ENCODE data around the gene ISY1. TPM values are rescaled to one million over a fixed set of nuclear protein-coding genes. Genes with fewer than 3 reads are reported as not detected.

Gene ISY1
- polyA plus RNA-seq, 1 donor (not counting 4 experiments of a cell fraction or from before 2014, with no cell fraction given), result 25.5 TPM

GRCh38 chr3:129205109-129205832, 44.4 kb upstream of the ISY1 start:
- Histone ChIP-seq H3K9me3 (ENCODE audit: control insufficient read depth, low read depth, low read length) (no peaks in the 10 kb centered on the region), H3K36me3 (ENCODE audit: control insufficient read depth in 2 of 2, extremely low read depth in 1 of 2, insufficient read depth in 2 of 2, low read length in 2 of 2) (no peaks in the 10 kb centered on the region), H2AFZ (ENCODE audit: control insufficient read depth, low read length) (no peak overlapping the region), H3K4me1 (ENCODE audit: control insufficient read depth, extremely low read depth, insufficient read depth, low read length) (no peaks in the 10 kb centered on the region), H3K9ac (ENCODE audit: control insufficient read depth, extremely low read depth, insufficient read depth, low read length) (no peak overlapping the region), H3K79me2 (ENCODE audit: control insufficient read depth, insufficient read depth, low read length) (no peaks in the 10 kb centered on the region), H3K27me3 (ENCODE audit: control insufficient read depth, extremely low read depth, insufficient read depth, low read length) (no peaks in the 10 kb centered on the region), H3K27ac (ENCODE audit: control insufficient read depth, insufficient read depth, low read length) (no peak overlapping the region), H3K4me2 (ENCODE audit: control insufficient read depth, extremely low read depth, insufficient read depth, low read depth, low read length) (no peak overlapping the region), H3K4me3 (ENCODE audit: control insufficient read depth in 2 of 3, extremely low read depth in 1 of 3, insufficient read depth in 2 of 3, low read depth in 1 of 3, low read length in 3 of 3) (no peak overlapping the region), H3K9me1 (ENCODE audit: control insufficient read depth, extremely low read depth, insufficient read depth, low read length) (no peaks in the 10 kb centered on the region), H4K20me1 (ENCODE audit: control insufficient read depth, extremely low read depth, insufficient read depth, low read length) (no peaks in the 10 kb centered on the region)
- dilution Hi-C loops (cut with MboI; ENCODE audit: extremely low pct_ligation_motif_present, low sequenced_read_pairs), result no loop called here
- no peak for DNase-seq (ENCODE audit: low read depth, low spot score)
- no peak for FAIRE-seq
- TF ChIP-seq CTCF (optimal IDR thresholded peaks at IDR 0.05 in 1 of 3, IDR thresholded peaks at IDR 0.05 in 1 of 3, conservative IDR thresholded peaks at IDR 0.05 in 1 of 3; ENCODE audit: extremely low read depth in 1 of 3, insufficient read depth in 2 of 3, low read length in 3 of 3) (no peak), EZH2 (IDR thresholded peaks at IDR 0.05; ENCODE audit: low read length) (no peak)

- Histone ChIP-seq H3K36me3 (ENCODE audit: control insufficient read depth in 2 of 2, extremely low read depth in 1 of 2, insufficient read depth in 2 of 2, low read length in 2 of 2) (no peaks in the 10 kb centered on the region), H3K79me2 (ENCODE audit: control insufficient read depth, insufficient read depth, low read length) (no peaks in the 10 kb centered on the region), H3K4me1 (ENCODE audit: control insufficient read depth, extremely low read depth, insufficient read depth, low read length) (no peaks in the 10 kb centered on the region), H3K9me3 (ENCODE audit: control insufficient read depth, low read depth, low read length) (no peaks in the 10 kb centered on the region), H3K27ac (ENCODE audit: control insufficient read depth, insufficient read depth, low read length) (no peak overlapping the region), H2AFZ (ENCODE audit: control insufficient read depth, low read length) (no peak overlapping the region), H4K20me1 (ENCODE audit: control insufficient read depth, extremely low read depth, insufficient read depth, low read length) (no peaks in the 10 kb centered on the region), H3K9me1 (ENCODE audit: control insufficient read depth, extremely low read depth, insufficient read depth, low read length) (no peaks in the 10 kb centered on the region), H3K4me3 (ENCODE audit: control insufficient read depth in 2 of 3, extremely low read depth in 1 of 3, insufficient read depth in 2 of 3, low read depth in 1 of 3, low read length in 3 of 3) (no peak overlapping the region), H3K9ac (ENCODE audit: control insufficient read depth, extremely low read depth, insufficient read depth, low read length) (no peak overlapping the region), H3K4me2 (ENCODE audit: control insufficient read depth, extremely low read depth, insufficient read depth, low read depth, low read length) (no peak overlapping the region), H3K27me3 (ENCODE audit: control insufficient read depth, extremely low read depth, insufficient read depth, low read length) (no peaks in the 10 kb centered on the region)
- FAIRE-seq (no peak), DNase-seq (ENCODE audit: low read depth, low spot score) (no peak)
- no peak for TF ChIP-seq CTCF (optimal IDR thresholded peaks at IDR 0.05 in 1 of 3, IDR thresholded peaks at IDR 0.05 in 1 of 3, conservative IDR thresholded peaks at IDR 0.05 in 1 of 3; ENCODE audit: extremely low read depth in 1 of 3, insufficient read depth in 2 of 3, low read length in 3 of 3)
- TF ChIP-seq EZH2 (IDR thresholded peaks at IDR 0.05; ENCODE audit: low read length), result no peak
- dilution Hi-C loops (cut with MboI; ENCODE audit: extremely low pct_ligation_motif_present, low sequenced_read_pairs), result no loop called here
Observed at GRCh38 chr3:129204473-129204872, 43.6 kb upstream of the ISY1 start.

Data from keratinocyte (primary cell).